GM11168 (cell line): ENCODE measurements around the gene MBD3.

Source experiments
- in situ Hi-C: fragments of 300-500 bp; cut with MboI; formaldehyde crosslinking; loops from one replicate; pipeline ENCODE4 v1.12.0; 2022; ENCODE audit warnings: low sequenced_read_pairs; ENCODE audit not compliant: unreplicated experiment

MBD3 gene, protein sequence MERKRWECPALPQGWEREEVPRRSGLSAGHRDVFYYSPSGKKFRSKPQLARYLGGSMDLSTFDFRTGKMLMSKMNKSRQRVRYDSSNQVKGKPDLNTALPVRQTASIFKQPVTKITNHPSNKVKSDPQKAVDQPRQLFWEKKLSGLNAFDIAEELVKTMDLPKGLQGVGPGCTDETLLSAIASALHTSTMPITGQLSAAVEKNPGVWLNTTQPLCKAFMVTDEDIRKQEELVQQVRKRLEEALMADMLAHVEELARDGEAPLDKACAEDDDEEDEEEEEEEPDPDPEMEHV

DNA sequence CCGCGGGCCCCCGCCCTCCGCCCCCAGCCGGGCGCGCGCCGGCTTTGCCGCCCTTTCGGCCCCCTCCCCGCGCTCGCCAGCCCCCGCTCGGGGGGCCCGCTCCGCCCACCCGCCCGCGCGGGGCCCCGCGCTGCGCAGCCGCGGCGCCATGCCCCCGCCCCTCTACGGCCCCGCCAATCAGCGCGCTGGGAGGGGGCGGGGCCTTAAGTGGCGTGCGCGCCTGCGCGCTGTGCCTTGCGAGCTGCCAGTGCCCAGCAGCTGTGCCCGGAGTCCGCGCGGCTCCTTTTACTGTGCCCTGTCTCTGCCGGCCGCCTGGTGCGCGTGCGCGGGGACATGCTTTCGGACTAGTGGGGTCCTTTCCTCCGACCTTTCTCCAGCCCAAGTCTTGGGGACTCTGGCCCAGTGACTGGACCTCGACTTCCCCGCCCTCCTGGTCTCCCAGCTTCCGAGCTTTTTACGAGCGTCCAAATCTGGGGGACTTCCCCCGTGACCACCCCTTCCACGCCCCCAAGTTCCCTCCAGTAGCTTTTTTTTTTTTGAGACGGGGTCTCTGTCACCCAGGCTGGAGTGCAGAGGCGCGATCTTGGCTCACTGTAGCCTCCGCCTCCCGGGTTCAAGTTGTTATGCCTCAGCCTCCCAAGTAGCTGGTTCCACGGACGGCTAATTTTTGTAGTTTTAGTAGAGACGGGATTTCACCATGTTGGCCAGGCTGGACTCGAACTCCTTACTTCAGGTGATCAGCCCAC, at the start of gene MBD3:
TSS of gene MBD3 (minus strand) at position 111 of the 746 bp plus-strand sequence. CDS start 234 bp downstream, outside the sequence.
- in situ Hi-C loops = no loop called here

DNA sequence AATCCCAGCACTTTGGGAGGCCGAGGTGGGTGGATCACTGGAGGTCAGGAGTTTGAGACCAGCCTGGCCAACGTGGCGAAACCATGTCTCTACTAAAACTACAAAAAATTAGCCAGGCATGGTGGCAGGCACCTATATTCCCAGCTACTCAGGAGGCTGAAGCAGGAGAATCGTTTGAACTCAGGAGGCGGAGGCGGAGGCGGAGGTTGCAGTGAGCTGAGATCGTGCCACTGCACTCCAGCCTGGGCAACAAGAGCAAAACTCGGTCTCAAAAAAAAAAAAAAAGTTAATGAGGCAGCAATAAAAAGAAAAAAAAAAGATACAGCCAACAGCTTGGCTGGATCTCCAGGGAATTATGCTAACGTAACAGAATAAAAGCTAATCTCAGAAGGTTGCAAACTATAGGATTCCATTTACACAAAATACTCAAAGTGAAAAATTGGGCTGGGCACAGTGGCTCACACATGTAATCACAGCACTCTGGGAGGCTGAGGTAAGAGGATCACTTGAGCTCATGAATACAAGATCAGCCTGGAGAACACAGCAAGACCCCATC, 48.3 kb upstream of the MBD3 start:
- in situ Hi-C loops = loop anchor here (5.0 kb wide), 1 partner anchor 34 kb away; the partner anchor contains the start of gene UQCR11

DNA sequence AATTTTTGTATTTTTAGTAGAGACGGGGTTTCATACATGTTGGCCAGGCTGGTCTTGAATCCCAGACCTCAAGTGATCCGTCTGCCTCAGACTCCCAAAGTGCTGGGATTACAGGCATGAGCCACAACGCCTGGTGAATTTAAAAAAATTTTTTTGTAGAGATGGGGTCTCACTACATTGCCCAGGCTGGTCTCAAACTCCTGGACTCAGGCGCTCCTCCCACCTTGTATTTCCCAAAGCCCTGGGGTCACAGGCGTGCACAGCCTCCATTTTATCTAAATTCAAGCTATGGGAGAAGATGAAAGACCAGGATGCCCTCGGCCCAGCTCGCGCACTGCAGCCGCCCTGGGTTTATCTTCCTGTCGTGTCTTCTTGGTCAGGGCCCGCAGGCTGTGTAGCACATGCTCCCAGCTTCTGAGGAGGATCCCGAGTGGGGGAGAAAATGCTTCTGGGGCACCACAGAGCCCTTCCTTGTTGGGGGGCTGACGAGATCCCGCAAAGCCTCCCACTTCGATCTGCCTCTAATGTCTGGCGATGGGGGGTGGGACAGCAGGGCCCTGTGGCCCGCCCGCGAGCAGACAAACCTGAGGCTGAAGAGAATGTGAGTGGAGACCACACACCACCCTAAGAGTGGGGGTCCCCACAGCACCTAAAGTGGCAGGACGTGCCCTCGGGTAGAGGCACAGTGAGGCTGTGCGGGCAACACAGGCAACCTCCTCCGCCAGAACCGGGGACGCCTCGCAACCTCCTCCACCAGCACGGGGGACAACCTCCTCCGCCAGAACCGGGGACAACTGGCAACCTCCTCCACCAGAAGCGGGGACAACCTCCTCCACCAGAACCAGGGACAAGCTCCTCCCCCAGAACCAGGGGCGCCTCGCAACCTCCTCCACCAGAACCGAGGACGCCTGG, 43.9 kb upstream of the MBD3 start:
- in situ Hi-C loops = no loop called here

DNA sequence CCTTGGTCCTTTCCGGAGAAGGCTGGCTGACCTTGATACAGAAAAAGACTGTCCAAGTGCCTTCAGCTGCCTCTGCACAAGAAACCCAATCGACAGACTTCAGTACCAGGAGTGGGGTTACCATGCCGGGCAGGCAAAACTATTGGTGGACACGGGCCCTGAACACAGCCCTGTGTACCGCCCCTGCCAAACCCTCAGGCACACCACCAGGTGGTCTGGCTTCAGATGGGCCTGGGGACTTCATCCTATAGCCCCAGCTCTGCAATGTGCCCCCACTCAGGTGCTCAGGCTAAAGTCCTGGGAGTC, 42.2 kb upstream of the MBD3 start:
- in situ Hi-C loops = no loop called here

DNA sequence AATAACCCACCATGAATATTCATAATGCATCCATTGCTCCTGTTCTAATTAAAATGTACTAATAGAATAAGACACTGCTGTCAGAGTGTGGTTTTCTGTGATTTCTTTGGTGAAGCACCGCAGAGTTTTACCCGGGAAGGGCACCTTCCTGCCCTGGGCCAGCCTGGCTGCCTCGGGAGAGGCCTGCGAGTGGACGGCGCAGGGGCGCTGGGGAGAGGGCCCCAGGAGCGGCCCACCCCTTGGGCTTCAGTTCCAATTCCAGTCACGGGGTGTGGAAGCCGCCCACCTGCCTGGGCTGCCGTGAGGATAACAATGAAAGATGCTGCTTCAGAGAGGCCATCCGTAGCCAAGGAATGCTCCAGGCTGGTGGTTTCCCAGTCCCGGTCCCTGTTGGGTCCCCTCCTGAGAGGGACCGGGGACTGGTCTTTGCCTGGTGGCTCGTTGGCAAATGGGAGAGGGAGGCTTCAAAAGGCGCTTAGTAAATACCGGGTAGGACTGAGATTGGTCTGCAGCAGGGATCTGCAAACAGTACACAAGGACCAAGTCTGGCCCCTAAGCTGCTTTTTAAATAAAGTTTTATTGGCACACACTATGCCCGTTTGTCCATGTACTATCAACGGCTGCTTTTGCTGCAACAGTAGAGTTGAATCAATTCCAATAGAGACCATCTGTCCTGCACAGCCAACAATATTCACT, 41.7 kb upstream of the MBD3 start:
- in situ Hi-C loops = no loop called here

DNA sequence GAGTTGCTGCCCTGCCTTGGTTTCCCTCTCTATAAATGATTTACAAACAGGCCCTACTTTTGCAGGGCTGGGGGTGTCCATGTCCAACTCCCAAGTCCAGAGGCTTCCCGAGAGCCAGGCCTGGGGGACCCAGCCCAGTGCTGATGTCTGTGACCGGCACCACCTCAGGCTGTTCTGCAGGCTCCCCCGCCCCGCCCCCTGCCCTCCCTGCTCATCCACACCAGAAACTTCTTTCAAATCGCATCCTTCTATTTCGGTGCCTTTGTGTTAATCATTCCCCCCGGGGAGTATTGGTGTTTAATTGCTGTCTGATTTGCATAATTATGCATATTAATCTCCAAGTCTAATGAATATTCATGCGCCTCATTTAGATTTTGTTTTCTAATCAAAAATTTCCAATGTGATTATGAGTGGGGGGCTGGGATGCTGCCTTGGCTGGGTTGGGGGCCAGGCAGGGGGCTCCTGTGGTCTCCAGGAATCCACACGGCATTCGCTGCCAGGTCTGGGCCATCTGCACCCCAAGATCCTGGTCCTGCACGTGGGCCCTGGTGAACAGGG, 40.7 kb upstream of the MBD3 start:
- in situ Hi-C loops = no loop called here

DNA sequence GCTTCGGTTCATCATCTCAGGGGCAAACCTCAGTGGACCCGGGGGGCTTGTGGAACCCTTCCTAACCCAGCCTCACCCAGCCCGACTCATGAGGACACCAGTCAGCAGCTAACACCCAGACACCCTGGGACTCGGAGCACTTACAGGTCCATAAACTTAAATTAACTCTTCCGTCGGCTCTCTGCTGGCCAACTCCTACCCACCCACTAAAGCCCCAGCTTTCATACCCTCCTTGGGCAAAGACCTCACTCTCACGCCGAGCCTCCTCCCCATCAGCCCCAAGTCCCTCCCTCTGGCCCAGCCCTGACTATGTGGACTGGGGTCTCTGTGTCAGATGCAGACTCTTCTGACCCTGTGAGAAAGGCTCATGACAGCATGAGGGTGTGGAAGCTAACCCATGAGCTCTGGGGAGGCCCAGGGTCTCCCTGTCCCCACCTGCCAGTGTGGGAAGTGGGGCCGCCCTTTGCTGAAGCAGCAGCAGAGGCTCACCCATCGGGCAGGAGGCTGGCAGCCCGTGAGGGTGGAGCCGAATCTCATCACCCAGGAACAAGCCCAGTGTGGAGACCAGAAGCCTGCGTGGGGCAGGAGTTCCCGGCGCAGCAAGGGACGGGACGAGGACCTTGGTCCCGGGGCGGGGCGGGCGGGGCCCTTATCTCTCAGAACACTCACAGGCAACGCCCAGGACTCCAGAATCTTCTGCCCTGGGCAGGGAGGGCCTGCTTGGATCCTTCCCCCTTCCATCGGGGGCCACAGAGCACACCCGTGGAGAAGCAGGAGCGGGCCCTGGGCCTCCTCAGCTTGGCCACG, 40.0 kb upstream of the MBD3 start:
- in situ Hi-C loops = no loop called here

DNA sequence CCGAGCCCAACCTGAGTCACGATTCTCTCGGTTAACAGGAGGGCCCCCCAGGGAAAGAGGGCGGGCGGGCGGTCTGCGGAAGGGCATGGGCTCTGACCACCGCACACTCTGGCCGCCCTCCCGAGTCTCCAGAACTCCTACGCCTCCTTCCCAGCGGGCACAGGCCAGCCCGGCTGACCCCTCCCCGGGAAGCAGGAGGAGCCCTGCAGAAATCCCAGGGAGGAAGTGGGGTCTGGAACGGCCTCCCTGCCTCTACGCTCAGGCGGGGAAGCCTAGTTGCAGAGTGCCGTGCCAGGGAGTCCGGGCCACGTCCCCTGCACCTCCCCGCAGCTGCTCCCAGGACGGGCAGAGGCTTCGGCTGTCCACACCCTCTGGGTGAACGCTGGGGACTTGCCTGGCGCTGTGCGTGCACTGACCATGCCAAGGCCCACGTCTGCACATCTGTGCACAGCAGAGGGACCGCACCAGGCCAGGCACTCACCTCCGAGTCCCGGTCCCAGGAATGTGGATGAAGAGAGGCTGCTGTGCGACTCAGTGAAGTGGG, 39.0 kb upstream of the MBD3 start:
- in situ Hi-C loops = no loop called here

DNA sequence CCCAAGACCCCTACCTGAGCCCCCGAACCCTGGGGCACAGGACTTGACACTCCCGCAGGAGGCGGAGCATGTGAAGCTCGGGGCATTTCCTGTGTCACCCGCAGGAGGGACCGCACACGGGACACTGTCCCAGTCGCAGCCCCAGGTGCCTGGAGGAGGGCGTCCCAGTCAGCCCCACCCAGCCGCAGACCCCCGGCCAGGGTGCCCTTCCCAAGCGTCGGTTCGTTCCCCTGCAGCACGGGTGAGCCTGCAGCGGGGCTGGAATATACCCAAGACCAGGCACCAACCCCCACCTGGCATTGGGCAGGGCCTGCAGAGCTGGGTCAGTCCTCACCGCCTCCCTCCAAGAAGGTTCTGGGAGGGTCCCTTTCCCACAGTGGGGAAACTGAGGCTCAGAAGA, 38.1 kb upstream of the MBD3 start:
- in situ Hi-C loops = no loop called here

DNA sequence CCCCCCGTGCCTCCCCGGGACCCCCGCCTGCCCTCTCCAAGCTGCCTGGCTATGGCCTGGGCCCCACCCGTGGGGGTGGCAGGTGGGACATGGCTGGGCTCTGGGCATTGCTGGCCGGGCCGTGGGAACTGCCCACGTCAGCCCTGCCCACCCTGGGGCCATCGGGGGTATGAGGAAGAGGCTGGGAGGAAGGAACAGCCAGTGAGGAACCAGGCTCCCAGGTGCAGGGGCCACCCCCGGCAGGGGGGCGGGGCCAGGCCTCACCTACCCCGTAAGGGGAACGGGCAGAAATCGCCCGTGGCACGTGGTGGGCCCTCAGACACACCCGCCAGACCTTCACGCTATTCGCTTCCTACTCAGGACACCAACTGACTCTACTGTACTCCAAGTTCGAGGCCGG, 37.3 kb upstream of the MBD3 start:
- in situ Hi-C loops = no loop called here

DNA sequence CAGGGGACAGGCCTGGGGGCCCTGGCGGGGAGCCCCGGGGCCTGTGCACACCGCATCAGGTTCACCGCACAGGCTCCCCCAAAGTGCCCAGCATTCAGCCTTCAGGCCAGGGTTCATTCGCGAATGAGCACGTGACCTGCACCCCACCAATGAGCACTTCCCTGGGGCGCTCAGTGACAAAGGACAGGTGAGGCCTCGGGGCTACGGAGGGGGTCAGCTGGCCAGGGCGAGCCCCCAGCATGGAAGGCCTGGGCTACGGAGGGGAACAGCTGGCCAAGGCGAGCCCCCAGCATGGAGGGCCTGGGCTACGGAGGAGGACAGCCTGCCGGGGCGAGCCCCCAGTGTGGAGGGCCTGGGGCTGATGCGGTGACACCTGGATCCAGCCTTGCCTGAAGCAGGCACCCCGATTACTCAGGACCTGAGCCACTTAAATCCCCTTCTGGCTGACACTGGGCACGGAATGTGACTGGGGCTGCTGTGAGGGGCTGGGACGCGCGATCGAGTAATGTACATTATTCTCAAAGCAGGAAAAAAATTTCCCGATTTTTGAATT, 36.7 kb upstream of the MBD3 start:
- in situ Hi-C loops = no loop called here

DNA sequence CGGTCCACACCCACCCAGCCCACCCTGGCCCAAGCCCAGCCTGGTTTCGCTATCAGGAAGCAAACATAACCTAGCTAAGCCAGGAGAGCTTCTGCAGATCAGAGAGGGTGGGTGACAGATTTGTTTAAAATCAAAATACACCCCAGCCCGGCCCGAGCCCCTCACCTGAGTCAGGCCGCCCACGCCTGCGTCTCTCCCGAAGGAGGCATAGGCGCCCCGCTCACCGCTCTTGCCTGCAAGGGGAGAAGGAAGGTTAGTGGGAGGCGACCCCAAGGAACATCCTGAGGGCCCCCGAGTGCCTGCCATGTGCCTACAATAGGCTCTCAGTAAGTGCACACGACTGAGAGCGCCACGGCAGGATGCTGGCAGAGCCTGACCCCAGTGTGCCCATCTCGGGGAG, 34.5 kb upstream of the MBD3 start:
- in situ Hi-C loops = no loop called here

DNA sequence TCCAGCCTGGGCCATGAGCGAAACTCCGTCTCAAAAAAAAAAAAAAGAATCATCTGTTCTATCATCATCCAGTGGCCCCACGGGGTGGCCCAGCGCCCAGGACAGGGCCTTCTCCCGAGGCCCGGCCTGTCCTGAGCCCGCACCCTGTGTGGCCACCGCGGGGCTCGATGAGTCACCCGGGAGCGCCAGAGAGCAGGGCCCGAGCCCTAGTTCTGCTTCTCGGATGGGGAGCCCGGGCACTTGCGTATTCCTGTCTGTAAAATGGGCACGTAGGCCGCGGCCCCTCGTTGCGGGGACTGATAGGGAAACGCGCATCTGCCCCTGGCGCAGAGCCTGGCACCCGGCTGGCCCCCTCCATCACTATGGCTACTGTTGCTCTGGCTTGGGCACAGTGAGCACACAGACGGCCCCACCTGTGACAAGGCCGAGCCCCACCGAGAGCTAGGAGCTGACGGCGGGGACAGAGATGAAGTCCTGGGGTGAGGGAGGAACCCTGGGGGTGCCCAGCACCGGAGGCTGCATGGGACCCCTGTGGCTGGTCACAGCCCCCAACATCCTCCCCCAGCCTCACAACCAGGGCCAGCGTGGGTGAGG, 33.8 kb upstream of the MBD3 start:
- in situ Hi-C loops = no loop called here

DNA sequence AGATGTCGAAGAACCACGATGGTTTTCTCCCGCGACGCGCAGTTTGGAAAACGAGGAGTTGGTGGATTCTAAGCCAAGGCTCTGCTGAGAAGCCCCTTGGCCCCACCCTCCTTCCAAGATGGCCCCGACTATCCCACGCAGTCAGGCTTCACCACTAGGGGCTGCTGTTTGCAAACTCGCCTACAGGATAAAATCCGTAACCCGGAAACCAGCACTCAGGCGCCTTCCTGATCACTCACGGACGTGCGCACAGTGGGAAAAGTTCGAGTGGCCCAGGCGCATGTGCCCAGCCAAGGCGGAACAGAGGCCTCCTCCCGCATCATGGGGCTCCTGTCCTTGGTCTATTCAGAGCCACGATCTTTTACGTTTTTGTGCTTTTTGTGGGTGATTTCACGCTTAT, 31.8 kb upstream of the MBD3 start:
- in situ Hi-C loops = no loop called here

DNA sequence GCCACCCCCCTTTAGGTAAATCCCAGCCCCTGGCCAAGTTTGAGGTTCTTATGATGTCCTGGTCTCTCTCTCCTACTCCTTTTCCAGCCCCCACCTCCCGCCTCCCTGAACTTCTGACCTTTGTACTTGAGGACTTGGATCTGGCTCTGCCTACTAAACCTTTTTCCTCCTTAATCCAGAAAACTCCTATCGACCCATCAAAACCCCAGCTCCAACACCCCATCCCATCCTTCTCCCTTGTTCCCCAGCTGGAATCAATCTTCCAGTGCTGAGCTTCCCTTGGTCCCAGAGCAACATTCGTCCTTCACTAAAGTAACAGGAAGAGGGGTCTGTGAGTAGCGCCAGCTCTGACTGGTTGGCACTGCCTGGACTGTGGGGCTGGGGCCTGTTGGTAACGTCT, 29.9 kb upstream of the MBD3 start:
- in situ Hi-C loops = no loop called here

DNA sequence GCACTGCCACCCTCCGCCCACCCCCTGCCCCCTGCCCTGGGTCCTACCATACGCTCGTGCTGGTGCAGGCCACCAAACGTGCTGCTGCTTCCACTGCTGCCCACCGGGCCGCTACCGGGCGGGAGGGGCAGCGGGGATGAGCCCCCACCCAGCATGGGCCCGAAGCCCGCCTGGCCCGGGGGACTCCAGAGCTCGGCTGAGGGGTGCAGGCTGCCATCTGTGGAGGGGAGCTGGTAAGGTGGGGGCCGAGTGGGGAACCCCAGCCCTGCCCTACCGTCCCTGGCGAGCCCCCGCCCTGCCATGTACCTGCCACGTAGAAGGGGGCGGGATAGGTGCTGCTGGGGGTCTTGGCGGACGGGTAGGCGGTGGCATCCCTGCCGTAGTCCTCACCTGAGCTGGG, 29.3 kb upstream of the MBD3 start:
- in situ Hi-C loops = no loop called here

DNA sequence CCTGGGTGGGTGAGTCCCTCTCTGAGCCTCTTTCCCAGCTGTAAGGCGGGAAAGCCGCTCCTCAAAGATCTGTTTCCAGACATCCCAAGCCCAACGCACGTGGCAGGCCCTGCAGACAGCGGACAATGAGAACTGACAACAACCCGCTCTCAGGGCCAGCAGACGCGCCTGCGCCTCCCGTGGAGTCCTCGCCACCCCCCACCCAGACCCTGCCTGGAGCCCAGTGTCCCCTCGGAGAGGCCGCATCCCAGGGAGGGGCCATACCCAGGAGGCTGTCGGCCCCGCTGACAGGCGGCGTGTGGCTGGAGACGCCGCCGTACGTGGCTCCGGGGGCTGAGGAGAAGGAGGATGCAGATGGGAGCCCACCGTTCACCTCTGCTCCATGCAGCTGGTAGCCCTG, 28.9 kb upstream of the MBD3 start:
- in situ Hi-C loops = no loop called here

DNA sequence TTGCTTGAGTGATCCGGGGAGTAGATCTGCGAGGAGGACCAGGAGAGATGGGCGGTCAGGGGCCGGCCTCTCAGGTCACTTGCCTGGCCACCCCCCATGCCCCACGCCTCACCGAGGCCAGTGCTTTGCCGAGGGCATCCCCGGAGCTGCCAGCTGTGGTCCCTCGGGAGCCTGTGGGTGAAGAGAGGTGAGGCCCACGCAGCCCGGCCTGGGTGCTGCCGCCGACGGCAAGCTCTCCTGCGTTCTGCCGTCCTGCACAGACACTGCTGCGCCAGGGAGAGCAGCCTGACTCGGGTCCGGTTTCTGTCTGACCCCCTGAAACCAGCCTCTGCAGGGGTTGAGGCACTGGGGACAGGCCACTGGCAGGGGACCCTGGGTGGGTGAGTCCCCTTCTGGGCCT, 28.4 kb upstream of the MBD3 start:
- in situ Hi-C loops = no loop called here
